Hair follicular keratinocyte (primary cell): ENCODE measurements around the gene R3HCC1L. TPM values are rescaled to one million over a fixed set of nuclear protein-coding genes. Genes with fewer than 3 reads are reported as not detected.

Experiments
- total RNA-seq: library from RNA; depleted of rRNA; stranded (reverse); fragments of >200 nt; gene quantifications from 2 replicates; pipeline ENCODE4 v1.2.3, GENCODE V29; 2015

R3HCC1L gene
- 7.3 and 8.1 TPM in 2 replicates for total RNA-seq

DNA sequence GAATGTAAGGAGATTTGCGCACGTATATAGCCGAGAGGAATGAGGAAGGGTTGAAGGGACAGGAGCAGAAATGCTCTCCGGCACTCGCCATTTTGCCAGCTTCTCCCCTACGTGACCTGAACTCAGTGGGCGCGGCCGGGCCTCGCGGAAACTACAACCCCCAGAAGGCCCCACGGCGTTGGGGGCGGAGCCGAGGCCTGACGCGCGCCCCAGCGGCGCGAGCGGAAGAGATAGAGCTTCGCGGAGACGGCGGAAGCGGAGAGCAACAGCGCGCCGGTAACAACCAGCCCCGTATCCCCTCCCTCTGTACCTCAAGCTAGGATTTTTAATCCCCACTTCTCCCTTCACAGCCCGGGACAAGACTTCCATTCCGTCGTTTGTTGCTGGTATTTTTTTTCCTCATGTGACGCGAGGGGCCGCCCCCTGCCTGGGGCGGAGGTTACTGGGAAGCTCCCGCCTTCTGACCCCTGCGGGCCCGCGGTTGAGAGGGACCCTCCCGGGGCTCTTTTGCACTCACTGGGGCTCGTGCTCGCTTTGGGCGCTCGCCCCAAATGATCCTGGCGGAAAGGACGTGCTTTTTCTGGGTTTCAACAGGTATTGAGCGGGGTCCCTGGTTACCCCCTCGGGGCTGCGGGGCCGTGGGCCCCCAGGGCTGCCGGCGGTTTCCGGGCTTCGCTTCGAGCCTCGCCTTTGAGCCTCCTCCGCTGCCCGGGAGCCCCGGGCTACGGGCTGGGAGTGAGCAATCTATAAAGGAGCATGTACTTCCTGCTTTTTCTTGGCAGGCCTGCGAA lies at the start of gene R3HCC1L:
Gene R3HCC1L (plus strand): TSS at position 227 of the 791 bp plus-strand sequence. CDS start 73,458 bp downstream, outside the sequence.

DNA sequence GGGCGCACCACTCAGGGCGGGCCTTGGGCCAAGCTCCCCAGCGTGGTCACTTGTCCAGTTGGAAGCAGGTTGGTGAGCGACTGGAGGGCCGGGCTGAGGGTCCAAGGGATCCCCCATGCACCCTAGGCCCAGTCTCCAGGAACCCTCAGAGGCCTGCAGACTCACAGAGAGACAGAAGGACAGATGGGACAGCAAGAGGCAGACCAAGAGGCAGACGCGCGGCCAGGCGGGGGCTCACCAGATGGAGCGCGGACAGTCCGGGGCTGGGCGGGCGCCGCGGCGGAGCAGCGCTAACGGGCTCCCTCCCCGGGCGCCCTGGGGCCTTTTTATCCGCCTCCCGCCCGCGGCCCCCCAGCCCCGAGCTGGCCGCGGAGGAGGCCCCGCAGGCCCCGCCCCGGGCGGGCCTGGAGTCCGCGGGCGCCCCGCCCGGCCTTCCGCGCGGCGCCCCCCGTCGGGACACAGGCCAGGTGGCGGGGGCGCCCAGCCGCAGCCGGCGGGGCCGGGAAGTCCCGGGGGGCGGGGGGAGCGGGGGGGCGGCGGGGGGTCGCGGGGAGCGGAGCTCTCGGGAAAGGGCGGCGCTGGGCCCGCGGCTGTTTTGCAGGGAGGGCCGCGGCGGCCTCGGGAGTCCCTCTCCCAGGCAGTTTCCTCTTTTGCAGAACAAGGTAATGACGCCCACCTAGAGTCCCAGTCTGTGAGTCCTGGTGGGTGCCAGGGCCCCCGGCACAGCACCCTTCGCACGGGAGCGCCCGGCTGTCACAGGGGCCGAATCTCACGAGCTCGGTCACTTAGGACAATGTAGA lies 133.6 kb downstream of the R3HCC1L start, which contains the start of gene LOXL4:
Gene LOXL4 (minus strand): TSS at position 301 of the 800 bp plus-strand sequence. CDS start 5,175 bp downstream, outside the sequence.

Other genes starting within 250 kb of the R3HCC1L start
- not detected in 2 replicates for gene CRTAC1, start 104.0 kb upstream of the R3HCC1L start, total RNA-seq
- gene LOXL4, start 133.5 kb downstream of the R3HCC1L start, total RNA-seq = 0.04 and 0.16 TPM in 2 replicates